Cardiac fibroblast (primary cell): ENCODE measurements around the gene STRBP.
A peak's percentile ranks its signal among the peaks of the same experiment; 100 is the strongest.

Source experiments
- DNase-seq, 2 donors: peaks; one replicate each; pipeline versions ENCODE4 v3.0.0 to v3.0.0-alpha.2; 2010; ENCODE audit warnings: low read depth in 2 of 2
- H3K4me3 ChIP-seq, 2 donors: replicated peaks in 1 of 2; 1 replicate in 1 of 2; 2 replicates in 1 of 2; pipeline ENCODE4 v1.5.1; 2011; ENCODE audit warnings: low read depth in 2 of 2, low read length in 2 of 2, mild to moderate bottlenecking in 2 of 2, moderate library complexity in 1 of 2
- TF ChIP-seq, protein P1 (sequence below): IDR thresholded peaks from one replicate; pipeline ENCODE4 v1.5.1; 2011; ENCODE audit warnings: low read depth, mild to moderate bottlenecking, low read length, inconsistent platforms

Gene STRBP

DNA sequence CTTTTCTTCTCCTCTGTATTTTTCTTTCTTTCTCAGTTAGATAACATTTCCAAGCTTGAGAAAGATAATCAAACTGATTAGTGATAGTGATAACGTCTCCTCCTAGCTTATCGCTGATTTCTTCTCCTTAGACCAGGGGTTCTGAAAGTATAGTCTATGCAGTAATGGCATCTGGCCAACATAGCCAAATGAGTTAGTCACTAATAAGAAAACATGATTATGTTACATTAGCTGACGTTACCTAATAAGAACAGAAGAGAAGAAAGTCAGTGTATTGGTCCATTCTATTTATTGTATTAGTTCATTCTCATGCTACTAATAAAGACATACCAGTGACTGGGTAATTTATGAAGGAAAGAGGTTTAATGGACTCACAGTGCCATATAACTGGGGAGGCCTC, 111.2 kb downstream of the STRBP start:
- H3K4me3 ChIP-seq = no peak overlapping the region
- TF ChIP-seq, protein P1, sequence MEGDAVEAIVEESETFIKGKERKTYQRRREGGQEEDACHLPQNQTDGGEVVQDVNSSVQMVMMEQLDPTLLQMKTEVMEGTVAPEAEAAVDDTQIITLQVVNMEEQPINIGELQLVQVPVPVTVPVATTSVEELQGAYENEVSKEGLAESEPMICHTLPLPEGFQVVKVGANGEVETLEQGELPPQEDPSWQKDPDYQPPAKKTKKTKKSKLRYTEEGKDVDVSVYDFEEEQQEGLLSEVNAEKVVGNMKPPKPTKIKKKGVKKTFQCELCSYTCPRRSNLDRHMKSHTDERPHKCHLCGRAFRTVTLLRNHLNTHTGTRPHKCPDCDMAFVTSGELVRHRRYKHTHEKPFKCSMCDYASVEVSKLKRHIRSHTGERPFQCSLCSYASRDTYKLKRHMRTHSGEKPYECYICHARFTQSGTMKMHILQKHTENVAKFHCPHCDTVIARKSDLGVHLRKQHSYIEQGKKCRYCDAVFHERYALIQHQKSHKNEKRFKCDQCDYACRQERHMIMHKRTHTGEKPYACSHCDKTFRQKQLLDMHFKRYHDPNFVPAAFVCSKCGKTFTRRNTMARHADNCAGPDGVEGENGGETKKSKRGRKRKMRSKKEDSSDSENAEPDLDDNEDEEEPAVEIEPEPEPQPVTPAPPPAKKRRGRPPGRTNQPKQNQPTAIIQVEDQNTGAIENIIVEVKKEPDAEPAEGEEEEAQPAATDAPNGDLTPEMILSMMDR = no peak
- DNase-seq = peak; percentile 5 to 50

DNA sequence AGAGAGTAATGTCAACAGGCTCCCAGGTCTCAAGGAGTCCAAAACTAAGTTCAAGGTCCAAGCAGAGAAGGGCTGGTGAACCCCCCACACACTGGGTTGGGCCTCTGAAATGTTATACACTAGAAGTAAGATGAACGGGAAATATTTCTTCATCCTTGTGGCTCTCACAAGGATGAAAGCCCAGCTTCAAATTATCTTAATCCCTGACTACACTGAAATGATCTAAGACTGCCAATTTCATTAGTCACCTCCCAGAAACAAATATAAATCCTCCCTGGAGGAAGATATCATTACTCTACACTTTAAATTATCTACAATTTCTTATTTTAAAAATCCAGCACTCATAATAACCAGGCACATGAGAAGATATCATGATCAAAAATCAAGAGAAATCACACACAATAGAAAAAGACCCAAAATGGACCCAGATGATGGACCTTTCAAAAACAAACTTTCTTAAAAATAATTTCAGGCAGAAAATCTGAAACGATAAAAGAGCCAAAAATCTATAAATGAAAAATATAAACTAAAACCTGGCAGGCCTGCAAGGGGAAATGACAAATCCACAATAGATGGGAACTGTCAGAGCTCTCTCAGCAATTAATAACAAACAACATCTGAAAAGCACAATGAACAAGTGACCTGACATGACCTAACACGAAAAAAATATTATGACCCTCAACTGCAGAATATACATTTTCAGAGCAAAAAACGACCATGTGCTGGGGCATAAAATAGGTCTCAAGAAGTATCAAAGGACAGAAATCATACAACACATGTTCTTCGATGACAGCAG, 117.5 kb downstream of the STRBP start:
- DNase-seq = peak; percentile 4 to 10
- no peak overlapping the region for H3K4me3 ChIP-seq
- TF ChIP-seq, protein P1 = no peak

DNA sequence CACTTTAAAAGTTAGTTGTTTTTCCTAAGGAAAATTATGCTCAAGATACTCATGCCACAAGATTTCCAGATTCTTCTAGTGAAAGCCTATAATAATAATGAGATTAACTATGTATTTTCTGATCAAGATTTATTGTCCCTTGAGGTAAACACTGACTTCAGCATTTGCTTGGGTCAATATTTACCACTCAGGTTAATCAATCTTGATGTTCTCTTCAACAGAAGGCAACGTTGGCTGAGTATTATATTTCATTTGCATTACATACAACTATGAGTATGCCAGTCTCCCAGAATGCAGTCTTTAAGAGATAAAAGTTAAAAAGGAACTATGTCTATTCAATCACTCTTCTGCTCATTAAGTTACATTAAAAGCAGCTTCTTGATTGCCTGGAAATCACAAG, 119.3 kb downstream of the STRBP start:
- no peak overlapping the region for H3K4me3 ChIP-seq
- TF ChIP-seq, protein P1 = no peak
- no peak for DNase-seq

DNA sequence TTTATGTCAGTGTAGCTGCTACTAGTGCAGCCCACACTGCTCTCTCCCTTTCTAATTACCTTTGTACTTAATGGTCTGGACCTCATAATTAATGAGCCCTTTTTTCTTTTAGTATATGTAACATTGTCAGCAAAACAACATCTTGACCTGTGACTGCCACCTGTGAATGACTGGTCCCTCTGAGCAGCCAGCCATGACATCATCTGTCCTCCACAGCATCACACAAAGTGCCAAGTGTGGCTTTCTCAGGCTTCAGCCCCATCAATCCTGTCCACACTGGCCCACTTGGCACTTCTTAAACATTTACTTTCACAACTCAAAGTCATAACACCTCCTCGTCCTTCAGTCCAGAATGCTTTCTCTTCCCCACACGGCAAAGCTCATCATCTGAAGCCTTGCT, 130.2 kb downstream of the STRBP start:
- TF ChIP-seq, protein P1 = no peak
- H3K4me3 ChIP-seq = no peak overlapping the region
- DNase-seq = no peak

DNA sequence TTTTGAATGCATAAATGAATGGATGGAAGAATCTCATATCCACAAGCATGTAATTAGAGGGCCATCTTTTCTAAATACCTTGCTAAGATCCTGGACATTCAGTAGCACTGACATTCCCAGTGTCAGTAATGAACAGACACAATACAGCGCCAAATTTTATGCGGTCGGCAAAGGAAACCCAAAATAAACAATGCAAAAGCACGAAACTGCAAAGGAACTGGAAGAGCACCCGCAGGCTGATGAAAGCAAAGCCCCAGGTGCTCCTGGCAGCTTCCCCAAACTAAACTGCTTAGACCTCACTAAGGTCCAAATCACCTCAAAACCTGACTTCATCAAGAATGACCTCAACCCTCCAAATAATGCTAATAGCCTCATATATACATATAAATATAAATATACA, 133.0 kb downstream of the STRBP start:
- DNase-seq = no peak
- no peak overlapping the region for H3K4me3 ChIP-seq
- TF ChIP-seq, protein P1 = no peak

DNA sequence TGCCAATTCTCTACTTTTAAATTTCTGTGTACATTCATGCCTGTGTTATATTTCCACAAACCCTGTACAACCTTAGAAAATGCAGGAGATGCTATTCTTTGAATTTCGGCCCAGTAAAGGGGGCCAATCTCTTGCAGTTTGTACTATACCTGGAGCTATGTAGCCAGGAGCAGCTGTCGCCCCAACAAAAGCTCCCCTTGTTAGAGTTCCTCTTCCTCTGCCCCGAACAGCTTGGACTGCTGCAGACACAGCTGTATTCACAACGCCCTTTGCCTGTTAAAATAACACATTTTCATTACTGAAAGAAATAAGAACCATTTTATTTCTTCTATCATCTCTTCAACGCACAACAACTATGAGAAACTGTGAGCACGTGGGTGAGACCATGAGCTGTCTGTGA, 135.7 kb downstream of the STRBP start:
- TF ChIP-seq, protein P1 = no peak
- DNase-seq = no peak
- no peak overlapping the region for H3K4me3 ChIP-seq

DNA sequence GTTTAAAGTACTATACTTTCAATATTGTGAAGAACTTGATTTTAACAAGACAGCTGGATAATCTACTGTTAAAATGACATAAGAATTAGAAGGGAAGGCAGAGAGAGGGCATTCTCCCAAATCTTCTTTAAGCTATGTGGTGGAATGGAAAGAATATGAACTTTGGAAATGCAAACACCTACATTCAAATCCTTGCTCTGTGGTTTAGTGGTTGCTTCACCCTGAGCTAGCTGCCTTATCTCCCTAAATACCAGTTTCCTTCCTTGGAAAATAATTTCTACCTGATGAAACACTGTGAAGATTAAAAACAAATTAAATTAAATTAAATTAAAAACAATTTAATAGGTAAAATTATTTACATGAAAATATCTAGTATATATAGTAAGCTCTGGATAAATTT, 136.4 kb downstream of the STRBP start:
- no peak overlapping the region for H3K4me3 ChIP-seq
- TF ChIP-seq, protein P1 = no peak
- DNase-seq = no peak
